Measurements from ENCODE around the gene SLC13A3.
A peak's percentile ranks its signal among the peaks of the same experiment; 100 is the strongest.

GRCh38 chr20:46699651-46700359, 48.5 kb upstream of the SLC13A3 start:
- TF ChIP-seq CTCF (conservative IDR thresholded peaks at IDR 0.05; ENCODE audit: low read depth, low read length): peak; percentile 76
- TF ChIP-seq EZH2 (IDR thresholded peaks at IDR 0.05; ENCODE audit: borderline replicate concordance, low read depth, low read length, poor library complexity, severe bottlenecking): no peak
